OCI-LY7 (cell line): ENCODE measurements around the gene CCDC83. TPM values are rescaled to one million over a fixed set of nuclear protein-coding genes. Genes with fewer than 3 reads are reported as not detected.

Source experiments
- BruUV-seq: library from RNA; stranded (reverse); fragments of 400-500 nt; replicated peaks from 2 replicates; lab custom pipeline; 2021; lab: Mats Ljungman, UMichigan
- CTCF ChIA-PET: fragments of 300-600 bp; sonication (Branson Sonifier 250); formaldehyde crosslinking; loops from one replicate; lab custom pipeline; 2022; ENCODE audit warnings: antibody characterized with exemption; ENCODE audit not compliant: unreplicated experiment; lab: Charles Lee
- POLR2A ChIA-PET: fragments of 300-600 bp; sonication (Branson Sonifier 250); formaldehyde crosslinking; loops from one replicate; lab custom pipeline; 2022; ENCODE audit warnings: antibody characterized with exemption; lab: Charles Lee
- DNase-seq: peaks from one replicate; pipeline ENCODE4 v3.0.0-alpha.2; 2015; ENCODE audit warnings: low spot score
- H2AFZ ChIP-seq: fragments of 200-600 bp; sonication (generic), shearing (Covaris generic); 2 replicates; pipeline ENCODE4 v1.6.1; 2014; ENCODE audit warnings: mild to moderate bottlenecking, antibody characterized with exemption, low read length, moderate library complexity
- H3K27ac ChIP-seq: fragments of 200-600 bp; sonication (generic); 2 replicates; pipeline ENCODE4 v1.5.1; 2014; ENCODE audit warnings: mixed run types, low read depth, mild to moderate bottlenecking, moderate library complexity, low read length, inconsistent platforms; ENCODE audit not compliant: poor library complexity, severe bottlenecking
- H3K36me3 ChIP-seq: fragments of 200-600 bp; sonication (generic); 2 replicates; pipeline ENCODE4 v1.6.1; 2014; ENCODE audit warnings: mild to moderate bottlenecking, antibody characterized with exemption, low read length, moderate library complexity, mixed read lengths; ENCODE audit not compliant: insufficient read depth
- H3K4me1 ChIP-seq: fragments of 200-600 bp; sonication (generic); 2 replicates; pipeline ENCODE4 v1.5.1; 2014; ENCODE audit warnings: mild to moderate bottlenecking, low read length; ENCODE audit not compliant: insufficient read depth, poor library complexity, severe bottlenecking
- H3K4me2 ChIP-seq: fragments of 200-600 bp; sonication (generic); 2 replicates; pipeline ENCODE4 v1.6.1; 2014; ENCODE audit warnings: mild to moderate bottlenecking, low read length
- H3K4me3 ChIP-seq: fragments of 200-600 bp; sonication (generic); 2 replicates; pipeline ENCODE4 v1.5.1; 2014; ENCODE audit warnings: mild to moderate bottlenecking, low read depth, low read length; ENCODE audit not compliant: poor library complexity, severe bottlenecking
- H3K79me2 ChIP-seq: fragments of 200-600 bp; sonication (generic); 2 replicates; pipeline ENCODE4 v1.6.1; 2016; ENCODE audit warnings: low read depth, mild to moderate bottlenecking, low read length, moderate library complexity, mixed read lengths; ENCODE audit not compliant: insufficient read depth
- H3K9me2 ChIP-seq: fragments of 200-600 bp; sonication (generic); 2 replicates; pipeline ENCODE4 v1.6.1; 2016; ENCODE audit warnings: mild to moderate bottlenecking, low read length, mixed read lengths; ENCODE audit not compliant: insufficient read depth
- H3K9me3 ChIP-seq: fragments of 200-600 bp; sonication (generic); 2 replicates; pipeline ENCODE4 v1.6.1; 2014; ENCODE audit warnings: mild to moderate bottlenecking, mixed run types, low read length, mixed read lengths
- H4K20me1 ChIP-seq: fragments of 200-600 bp; sonication (generic); 2 replicates; pipeline ENCODE4 v1.6.1; 2014; ENCODE audit warnings: mild to moderate bottlenecking, antibody characterized with exemption, low read length, moderate library complexity, mixed read lengths; ENCODE audit not compliant: insufficient read depth
- CTCF ChIP-seq: fragments of 200-600 bp; sonication (generic); conservative IDR thresholded peaks from 2 replicates; pipeline ENCODE4 v1.5.1; 2014; ENCODE audit warnings: mild to moderate bottlenecking, antibody characterized with exemption, low read length, moderate library complexity, mixed read lengths
- EZH2phosphoT487 ChIP-seq: fragments of 200-600 bp; sonication (generic); IDR thresholded peaks from 2 replicates; pipeline ENCODE4 v1.6.1; 2018; ENCODE audit warnings: low read depth, borderline replicate concordance, mild to moderate bottlenecking, mixed run types, antibody characterized with exemption, low read length, moderate library complexity, mixed read lengths
- intact Hi-C: fragments of 100-400 bp; cut with micrococcal nuclease; formaldehyde crosslinking; loops from one replicate; pipeline ENCODE4 v1.10.0; 2022; ENCODE audit not compliant: unreplicated experiment
- total RNA-seq, 2 experiments: library from RNA; depleted of rRNA in 1 of 2; stranded (reverse); fragments of >200 nt in 1 of 2; shearing (Covaris generic) in 1 of 2; gene quantifications; 2 replicates each; pipeline ENCODE4 v1.2.3, GENCODE V29; 2014 to 2022

The CCDC83 gene
- total RNA-seq, 2 experiments from 2014 or later: not detected

DNA sequence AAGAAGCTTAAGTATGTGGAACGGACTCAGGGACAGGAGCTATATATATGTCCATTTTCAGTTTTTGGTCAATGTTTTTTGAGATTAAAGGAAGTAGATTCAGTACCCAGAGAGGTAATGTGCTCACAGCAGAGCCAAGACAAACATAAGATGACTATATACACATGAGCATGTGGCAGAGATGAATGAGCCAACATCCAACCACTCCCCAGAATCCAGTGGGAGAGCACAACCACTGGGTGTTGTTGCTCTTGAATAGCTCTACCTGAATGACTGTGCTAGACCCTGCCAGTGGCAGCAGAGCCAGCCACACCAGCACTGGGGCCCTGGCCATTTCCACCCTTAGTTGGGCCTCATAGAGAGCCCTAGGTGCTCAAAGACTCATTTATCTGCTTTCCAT, 33.5 kb upstream of the CCDC83 start:
- intact Hi-C loops: loop anchor here (10.0 kb wide), 2 partner anchors 127 to 227 kb away; no protein-coding TSS in a partner anchor
- H3K9me3 ChIP-seq: no peaks in the 10 kb centered on the region
- no peaks in the 10 kb centered on the region for H3K79me2 ChIP-seq
- no peak for DNase-seq
- ChIA-PET CTCF (no interaction called here), POLR2A (no interaction called here)
- BruUV-seq: no TSS peak
- H3K9me2 ChIP-seq: no peaks in the 10 kb centered on the region
- no peaks in the 10 kb centered on the region for H3K36me3 ChIP-seq
- H3K4me1 ChIP-seq: no peaks in the 10 kb centered on the region
- no peaks in the 10 kb centered on the region for H4K20me1 ChIP-seq
- no peak overlapping the region for H3K4me3 ChIP-seq
- TF ChIP-seq CTCF (no peak), EZH2phosphoT487 (no peak)
- no peak overlapping the region for H3K4me2 ChIP-seq
- H3K27ac ChIP-seq: no peak overlapping the region
- H2AFZ ChIP-seq: no peak overlapping the region

DNA sequence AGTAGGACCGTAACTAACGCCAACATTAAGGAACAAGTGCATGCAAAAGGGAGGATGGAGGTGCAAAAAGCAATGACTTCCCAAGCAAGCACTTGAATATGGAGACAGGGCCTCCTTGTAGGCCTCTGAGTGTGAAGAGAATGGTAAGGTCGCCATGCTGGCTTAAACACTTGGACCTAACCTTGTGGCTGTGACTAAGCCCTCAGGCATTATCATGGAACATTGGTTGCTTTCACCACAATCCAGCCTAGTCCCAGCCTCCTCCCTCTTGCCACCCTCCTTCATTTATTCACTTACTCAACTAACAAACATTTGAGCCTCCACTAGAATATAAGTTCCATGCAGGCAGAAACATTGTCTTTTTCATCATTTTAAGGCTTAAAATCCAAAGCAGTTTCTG, 32.4 kb upstream of the CCDC83 start:
- H3K9me3 ChIP-seq: no peaks in the 10 kb centered on the region
- no peaks in the 10 kb centered on the region for H3K9me2 ChIP-seq
- H2AFZ ChIP-seq: no peak overlapping the region
- H3K4me2 ChIP-seq: no peak overlapping the region
- TF ChIP-seq CTCF: no peak
- TF ChIP-seq EZH2phosphoT487: no peak
- intact Hi-C loops: loop anchor here (10.0 kb wide), 2 partner anchors 128 to 228 kb away; no protein-coding TSS in a partner anchor
- CTCF ChIA-PET: no interaction called here
- H3K27ac ChIP-seq: no peak overlapping the region
- BruUV-seq: no TSS peak
- H3K4me1 ChIP-seq: no peaks in the 10 kb centered on the region
- no peaks in the 10 kb centered on the region for H4K20me1 ChIP-seq
- no peaks in the 10 kb centered on the region for H3K79me2 ChIP-seq
- H3K4me3 ChIP-seq: no peak overlapping the region
- DNase-seq: no peak
- no peaks in the 10 kb centered on the region for H3K36me3 ChIP-seq
- POLR2A ChIA-PET: no interaction called here

DNA sequence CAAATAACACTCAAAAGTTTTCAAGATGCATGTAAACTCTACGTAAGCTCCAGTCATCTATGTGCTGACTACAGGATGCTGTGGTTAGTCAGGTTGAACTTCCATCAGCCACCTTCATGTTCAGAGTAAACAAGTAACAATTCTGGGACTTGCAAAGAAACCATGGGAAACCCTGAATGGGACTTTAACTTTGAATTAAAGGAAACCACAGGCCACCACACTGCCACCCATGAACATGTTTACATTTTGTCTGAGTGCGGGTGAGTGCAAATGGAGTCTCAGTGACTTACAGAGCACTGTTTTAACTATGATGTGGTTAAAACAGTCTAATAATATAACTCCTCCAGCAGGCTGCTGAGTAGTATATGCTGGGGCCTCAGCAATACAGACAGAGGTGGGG, 31.4 kb upstream of the CCDC83 start:
- no peak for TF ChIP-seq CTCF
- TF ChIP-seq EZH2phosphoT487: no peak
- no peaks in the 10 kb centered on the region for H3K9me2 ChIP-seq
- H2AFZ ChIP-seq: no peak overlapping the region
- H3K4me3 ChIP-seq: no peak overlapping the region
- H3K4me2 ChIP-seq: no peak overlapping the region
- H3K27ac ChIP-seq: no peak overlapping the region
- no peaks in the 10 kb centered on the region for H3K36me3 ChIP-seq
- H3K9me3 ChIP-seq: no peaks in the 10 kb centered on the region
- no TSS peak for BruUV-seq
- H4K20me1 ChIP-seq: no peaks in the 10 kb centered on the region
- H3K79me2 ChIP-seq: no peaks in the 10 kb centered on the region
- ChIA-PET CTCF (no interaction called here), POLR2A (interaction anchor here (0.5 to 0.6 kb wide), 2 partner anchors 145 to 199 kb away, joined by 3 read pairs; no protein-coding TSS in a partner anchor)
- intact Hi-C loops: loop anchor here (10.0 kb wide), 2 partner anchors 129 to 229 kb away; no protein-coding TSS in a partner anchor
- no peaks in the 10 kb centered on the region for H3K4me1 ChIP-seq
- no peak for DNase-seq
